ENCODE measurements around the gene RABEP2.
"Not testable (repeated sequence)": the region's sequence is repeated elsewhere in the genome, so short reads cannot be mapped to it uniquely, and the experiment has no call there.

The RABEP2 gene, protein sequence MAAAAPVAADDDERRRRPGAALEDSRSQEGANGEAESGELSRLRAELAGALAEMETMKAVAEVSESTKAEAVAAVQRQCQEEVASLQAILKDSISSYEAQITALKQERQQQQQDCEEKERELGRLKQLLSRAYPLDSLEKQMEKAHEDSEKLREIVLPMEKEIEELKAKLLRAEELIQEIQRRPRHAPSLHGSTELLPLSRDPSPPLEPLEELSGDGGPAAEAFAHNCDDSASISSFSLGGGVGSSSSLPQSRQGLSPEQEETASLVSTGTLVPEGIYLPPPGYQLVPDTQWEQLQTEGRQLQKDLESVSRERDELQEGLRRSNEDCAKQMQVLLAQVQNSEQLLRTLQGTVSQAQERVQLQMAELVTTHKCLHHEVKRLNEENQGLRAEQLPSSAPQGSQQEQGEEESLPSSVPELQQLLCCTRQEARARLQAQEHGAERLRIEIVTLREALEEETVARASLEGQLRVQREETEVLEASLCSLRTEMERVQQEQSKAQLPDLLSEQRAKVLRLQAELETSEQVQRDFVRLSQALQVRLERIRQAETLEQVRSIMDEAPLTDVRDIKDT

DNA sequence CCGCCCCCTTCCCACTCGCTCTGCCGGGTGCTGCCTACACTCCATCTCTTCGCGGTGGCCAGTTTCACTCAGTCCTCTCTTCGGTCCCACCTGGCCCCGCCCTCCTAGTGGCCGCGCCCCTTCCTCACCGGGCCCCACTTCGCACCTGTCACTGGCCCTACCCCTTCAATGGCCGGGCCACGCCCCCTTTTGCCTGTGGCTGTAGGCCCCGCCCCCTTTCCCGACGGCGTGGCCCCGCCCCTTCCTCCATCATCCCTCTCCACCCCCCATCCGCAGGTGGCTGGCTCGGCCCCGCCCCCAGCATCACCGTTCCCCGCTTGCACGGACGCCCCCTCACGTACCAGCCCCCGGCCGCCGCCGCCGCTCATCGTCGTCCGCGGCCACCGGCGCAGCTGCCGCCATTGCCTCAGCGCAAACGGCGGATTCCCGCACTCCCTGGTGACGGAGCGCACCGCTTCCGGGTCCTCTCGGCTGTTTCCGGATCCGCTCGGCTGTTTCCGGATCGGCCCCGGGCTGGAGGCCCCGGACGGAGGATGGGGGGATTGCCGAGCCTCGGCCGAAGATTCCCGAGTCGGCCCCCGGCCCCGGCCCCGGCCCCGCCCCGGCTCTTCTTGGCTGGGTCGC, at the start of gene RABEP2:
RABEP2 (minus strand) TSS at position 477 of the 624 bp plus-strand sequence; CDS start at position 402, 75 bp downstream.
- H3K4me1 ChIP-seq (ENCODE audit: insufficient read depth, low read length), result no peaks in the 10 kb centered on the region
- H2AFZ ChIP-seq (ENCODE audit: low read depth, low read length), result peak within 1 kb of the TSS; percentile 97
- H3K4me3 ChIP-seq (ENCODE audit: low read length), result peak within 1 kb of the TSS; percentile 57
- H3K36me3 ChIP-seq (ENCODE audit: insufficient read depth, low read length), result peaks cover 3% of the 10 kb centered on the region
- H3K27me3 ChIP-seq (ENCODE audit: insufficient read depth, low read length), result no peaks in the 10 kb centered on the region
- no peaks in the 10 kb centered on the region for H3K9me3 ChIP-seq (ENCODE audit: low read length)

DNA sequence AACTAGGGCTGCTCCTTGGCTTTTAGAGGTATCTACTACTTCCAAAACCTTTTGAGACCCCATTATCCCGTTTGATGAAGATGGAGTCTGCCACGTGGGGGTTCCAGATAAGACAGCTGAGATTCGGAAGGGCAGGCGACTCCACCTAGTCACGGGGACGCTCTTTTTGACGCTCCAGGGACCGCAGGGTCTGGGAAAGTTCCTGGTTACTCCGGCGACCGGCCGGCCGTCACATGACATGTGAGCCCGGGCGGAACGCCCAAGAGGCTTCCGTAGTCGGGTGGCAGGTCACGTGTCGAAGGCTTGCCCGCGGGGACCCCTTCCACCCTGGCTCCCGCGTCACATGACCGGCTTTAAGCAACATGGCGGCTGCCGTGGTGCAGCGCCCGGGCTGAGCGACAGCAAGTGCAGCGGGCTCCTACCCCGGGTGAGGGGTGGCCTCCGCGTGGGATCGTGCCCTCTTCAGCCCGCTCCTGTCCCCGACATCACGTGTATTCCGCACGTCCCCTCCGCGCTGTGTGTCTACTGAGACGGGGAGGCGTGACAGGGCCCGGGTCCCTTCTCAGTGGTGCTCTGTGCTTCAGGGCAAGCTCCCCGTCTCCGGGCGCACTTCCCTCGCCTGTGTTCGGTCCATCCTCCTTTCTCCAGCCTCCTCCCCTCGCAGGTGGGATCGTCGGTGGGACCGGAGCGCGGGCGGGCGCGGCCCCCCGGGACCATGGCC, 49.6 kb upstream of the RABEP2 start, which contains the start of gene SPNS1:
SPNS1 (plus strand) TSS at position 342 of the 721 bp plus-strand sequence; CDS start at position 716, 374 bp downstream.
- Histone ChIP-seq H3K27me3 (ENCODE audit: insufficient read depth, low read length) (no peaks in the 10 kb centered on the region), H3K4me3 (ENCODE audit: low read length) (peak within 1 kb of the TSS; percentile 82), H3K4me1 (ENCODE audit: insufficient read depth, low read length) (peaks cover 9% of the 10 kb centered on the region), H3K36me3 (ENCODE audit: insufficient read depth, low read length) (peaks cover 13% of the 10 kb centered on the region), H2AFZ (ENCODE audit: low read depth, low read length) (peak within 1 kb of the TSS; percentile 58), H3K9me3 (ENCODE audit: low read length) (no peaks in the 10 kb centered on the region)

DNA sequence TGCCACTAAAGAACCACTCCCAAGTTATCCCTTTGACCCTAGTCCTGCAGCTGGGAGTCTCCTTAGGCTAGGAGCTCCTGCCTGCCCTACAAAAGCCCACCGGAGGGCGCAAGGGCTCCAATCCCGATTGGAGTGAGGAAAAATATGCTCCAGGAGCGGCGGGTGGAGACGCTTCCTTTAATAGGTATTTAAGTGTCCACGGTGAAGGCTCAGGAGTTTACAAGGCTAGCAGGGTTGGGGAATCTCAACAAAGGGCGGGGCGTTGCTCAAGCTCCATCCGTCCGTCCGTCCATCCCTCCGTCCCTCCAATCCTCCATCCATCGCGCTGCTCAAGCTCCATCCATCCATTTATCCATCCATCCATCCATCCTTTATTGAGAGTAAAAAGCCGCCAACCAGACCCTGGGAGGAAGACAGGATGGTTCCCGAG, 49.0 kb upstream of the RABEP2 start:
- peak overlapping the region; percentile 82 for H3K4me3 ChIP-seq (ENCODE audit: low read length)
- H2AFZ ChIP-seq (ENCODE audit: low read depth, low read length), result peak overlapping the region; percentile 58
- peaks cover 9% of the 10 kb centered on the region for H3K36me3 ChIP-seq (ENCODE audit: insufficient read depth, low read length)
- H3K9me3 ChIP-seq (ENCODE audit: low read length), result no peaks in the 10 kb centered on the region
- H3K4me1 ChIP-seq (ENCODE audit: insufficient read depth, low read length), result peaks cover 9% of the 10 kb centered on the region
- no peaks in the 10 kb centered on the region for H3K27me3 ChIP-seq (ENCODE audit: insufficient read depth, low read length)

DNA sequence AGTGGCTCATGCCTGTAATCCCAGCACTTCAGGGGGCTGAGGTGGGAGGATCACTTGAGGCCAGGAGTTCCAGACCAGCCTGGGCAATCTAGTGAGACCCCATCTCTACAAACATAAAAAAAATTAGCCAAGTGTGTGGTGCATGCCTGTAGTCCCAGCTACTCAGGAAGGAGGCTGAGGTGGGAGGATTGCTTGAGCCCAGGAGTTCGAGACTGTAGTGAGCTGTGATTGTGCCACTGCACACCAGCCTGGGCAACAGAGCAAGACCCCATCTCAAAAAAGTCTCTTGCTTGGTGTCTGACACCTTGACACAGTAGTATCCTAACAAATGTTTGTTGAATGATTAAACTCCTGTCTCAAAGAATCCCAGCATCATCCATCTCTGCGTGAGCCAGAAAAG, 44.7 kb upstream of the RABEP2 start:
- H3K27me3 ChIP-seq (ENCODE audit: insufficient read depth, low read length); H3K4me1 ChIP-seq (ENCODE audit: insufficient read depth, low read length); H2AFZ ChIP-seq (ENCODE audit: low read depth, low read length); H3K36me3 ChIP-seq (ENCODE audit: insufficient read depth, low read length); H3K4me3 ChIP-seq (ENCODE audit: low read length); H3K9me3 ChIP-seq (ENCODE audit: low read length): not testable (repeated sequence)

DNA sequence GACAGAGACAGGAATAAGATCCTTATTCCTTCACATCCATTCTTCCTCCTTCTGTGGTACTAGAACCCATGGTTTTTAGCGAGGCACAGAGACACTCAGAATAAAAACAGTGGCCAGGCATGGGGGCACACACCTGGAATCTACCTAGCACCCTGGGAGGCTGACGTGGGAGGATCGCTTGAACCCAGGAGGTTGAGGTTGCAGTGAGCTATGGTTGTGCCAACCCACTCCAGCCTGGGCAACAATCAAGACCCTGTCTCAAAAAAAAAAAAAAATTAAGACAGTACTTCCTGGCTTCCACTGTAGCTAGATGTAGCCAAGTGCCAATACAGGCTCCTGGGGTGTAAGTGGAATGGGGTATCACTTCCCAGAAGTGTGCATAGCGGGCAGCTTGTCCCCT, 42.1 kb upstream of the RABEP2 start:
- Histone ChIP-seq H2AFZ (ENCODE audit: low read depth, low read length) (no peak overlapping the region), H3K36me3 (ENCODE audit: insufficient read depth, low read length) (peaks cover 25% of the 10 kb centered on the region), H3K27me3 (ENCODE audit: insufficient read depth, low read length) (no peaks in the 10 kb centered on the region), H3K4me1 (ENCODE audit: insufficient read depth, low read length) (no peaks in the 10 kb centered on the region), H3K4me3 (ENCODE audit: low read length) (no peak overlapping the region), H3K9me3 (ENCODE audit: low read length) (no peaks in the 10 kb centered on the region)

DNA sequence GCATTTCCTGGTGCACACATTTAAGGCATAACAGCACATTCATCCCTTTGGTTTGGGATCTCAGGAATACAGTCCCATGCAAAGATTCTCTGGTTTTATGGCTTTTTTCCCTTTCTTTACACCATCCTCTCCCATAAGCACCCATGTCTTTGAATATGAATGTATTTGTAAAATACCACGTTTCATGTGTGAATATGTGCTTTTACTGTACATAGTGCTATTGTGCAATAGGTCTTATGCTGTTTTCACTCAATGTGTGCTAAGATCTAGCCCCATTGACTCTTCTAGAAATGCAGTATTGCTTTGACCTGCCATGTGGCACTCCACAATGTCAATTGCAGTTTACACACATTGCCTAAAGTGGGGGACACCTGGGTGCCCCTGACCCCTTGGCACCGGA, 39.5 kb upstream of the RABEP2 start:
- no peaks in the 10 kb centered on the region for H3K9me3 ChIP-seq (ENCODE audit: low read length)
- peaks cover 37% of the 10 kb centered on the region for H3K36me3 ChIP-seq (ENCODE audit: insufficient read depth, low read length)
- no peak overlapping the region for H2AFZ ChIP-seq (ENCODE audit: low read depth, low read length)
- no peaks in the 10 kb centered on the region for H3K4me1 ChIP-seq (ENCODE audit: insufficient read depth, low read length)
- H3K4me3 ChIP-seq (ENCODE audit: low read length), result no peak overlapping the region
- no peaks in the 10 kb centered on the region for H3K27me3 ChIP-seq (ENCODE audit: insufficient read depth, low read length)

DNA sequence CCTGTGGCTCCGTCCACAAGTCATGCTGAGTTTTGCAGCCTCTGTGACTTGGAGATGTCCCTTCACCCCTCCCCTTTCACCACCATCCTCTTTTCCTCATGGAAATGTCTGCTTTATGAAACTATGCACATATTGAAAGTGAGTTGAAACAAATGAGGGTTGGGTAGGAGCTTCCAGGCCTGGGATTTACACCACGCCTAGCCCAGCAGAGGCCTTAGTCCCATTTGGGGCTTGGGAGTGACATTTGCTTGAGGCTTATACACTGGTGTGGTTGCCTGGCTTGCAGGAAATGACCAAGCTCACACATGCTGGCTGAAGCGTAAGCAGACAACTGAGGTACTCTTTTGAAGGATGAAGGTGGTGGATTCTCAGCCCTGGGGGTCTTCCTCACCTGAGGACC, 39.0 kb upstream of the RABEP2 start:
- Histone ChIP-seq H3K36me3 (ENCODE audit: insufficient read depth, low read length) (peaks cover 40% of the 10 kb centered on the region), H3K4me3 (ENCODE audit: low read length) (no peak overlapping the region), H3K4me1 (ENCODE audit: insufficient read depth, low read length) (no peaks in the 10 kb centered on the region), H3K9me3 (ENCODE audit: low read length) (no peaks in the 10 kb centered on the region), H3K27me3 (ENCODE audit: insufficient read depth, low read length) (no peaks in the 10 kb centered on the region), H2AFZ (ENCODE audit: low read depth, low read length) (no peak overlapping the region)

DNA sequence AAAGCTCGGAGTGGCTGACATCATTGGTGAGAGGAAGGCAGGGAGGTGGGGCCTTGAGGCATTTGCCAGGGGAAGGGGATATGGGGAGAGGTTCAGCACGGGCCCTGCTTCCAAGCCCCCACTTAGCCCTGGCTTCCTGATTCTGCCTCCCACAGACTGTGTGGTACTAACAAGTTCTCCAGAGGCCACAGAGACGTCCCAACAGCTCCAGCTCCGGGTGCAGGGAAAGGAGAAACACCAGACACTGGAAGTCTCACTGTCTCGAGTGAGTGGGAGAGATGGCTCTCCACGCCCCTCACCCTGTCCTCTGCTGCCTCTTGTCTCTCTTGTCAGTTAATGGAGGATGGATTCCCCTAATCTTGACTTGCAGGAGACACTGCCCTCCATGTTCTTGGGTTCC, 33.8 kb upstream of the RABEP2 start:
- peaks cover 68% of the 10 kb centered on the region for H3K36me3 ChIP-seq (ENCODE audit: insufficient read depth, low read length)
- H3K4me1 ChIP-seq (ENCODE audit: insufficient read depth, low read length), result no peaks in the 10 kb centered on the region
- H3K27me3 ChIP-seq (ENCODE audit: insufficient read depth, low read length), result no peaks in the 10 kb centered on the region
- no peaks in the 10 kb centered on the region for H3K9me3 ChIP-seq (ENCODE audit: low read length)
- no peak overlapping the region for H3K4me3 ChIP-seq (ENCODE audit: low read length)
- no peak overlapping the region for H2AFZ ChIP-seq (ENCODE audit: low read depth, low read length)

DNA sequence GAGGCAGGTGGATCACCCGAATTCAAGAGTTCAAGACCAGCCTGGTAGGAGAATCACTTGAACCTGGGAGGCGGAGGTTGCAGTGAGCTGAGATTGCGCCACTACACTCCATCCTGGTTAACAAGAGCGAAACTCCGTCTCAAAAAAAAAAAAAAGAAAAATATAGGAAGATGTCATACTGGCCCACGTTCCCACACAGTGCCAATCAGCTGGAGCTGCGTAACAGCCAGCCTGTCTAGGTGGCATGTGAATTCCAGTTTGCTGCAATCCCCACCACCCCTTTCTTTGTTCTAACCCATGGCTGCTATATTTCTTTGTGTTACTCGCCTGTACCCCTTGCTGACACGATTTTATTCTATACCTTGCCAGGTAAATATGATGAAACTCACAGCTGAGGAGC, 33.2 kb upstream of the RABEP2 start:
- Histone ChIP-seq H3K4me3 (ENCODE audit: low read length) (no peak overlapping the region), H3K36me3 (ENCODE audit: insufficient read depth, low read length) (peaks cover 67% of the 10 kb centered on the region), H3K4me1 (ENCODE audit: insufficient read depth, low read length) (no peaks in the 10 kb centered on the region)

DNA sequence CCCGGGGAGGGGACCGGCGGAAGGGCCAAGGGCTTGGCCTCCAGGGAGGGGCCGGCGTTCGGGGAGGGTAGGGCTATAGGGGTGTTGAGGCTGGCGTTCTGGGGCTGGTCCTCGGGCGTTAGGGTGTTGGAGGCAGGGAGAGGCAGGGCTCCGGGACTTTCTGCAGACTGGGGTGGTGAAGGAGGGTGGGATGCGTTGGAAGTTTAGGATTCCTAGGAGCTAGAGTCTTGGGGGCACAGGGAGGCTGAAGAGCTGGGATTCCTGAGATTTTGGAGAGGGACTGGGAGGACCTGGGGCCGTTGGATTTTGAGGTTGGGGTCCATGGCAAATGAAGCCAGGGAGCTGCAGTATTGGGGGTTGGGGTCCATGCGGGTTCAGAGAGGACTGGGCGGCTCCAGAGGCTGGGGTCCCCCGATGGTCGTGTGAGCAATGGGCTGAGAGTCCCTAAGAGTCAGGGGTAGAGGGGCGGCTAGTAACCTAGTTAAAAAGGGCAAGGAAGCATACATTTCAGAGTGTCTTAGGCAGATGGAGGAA, 26.4 kb upstream of the RABEP2 start:
- H3K4me3 ChIP-seq (ENCODE audit: low read length), result peak overlapping the region; percentile 97
- H3K4me1 ChIP-seq (ENCODE audit: insufficient read depth, low read length), result peaks cover 12% of the 10 kb centered on the region
- no peaks in the 10 kb centered on the region for H3K27me3 ChIP-seq (ENCODE audit: insufficient read depth, low read length)
- peak overlapping the region; percentile 64 for H2AFZ ChIP-seq (ENCODE audit: low read depth, low read length)
- no peaks in the 10 kb centered on the region for H3K9me3 ChIP-seq (ENCODE audit: low read length)
- H3K36me3 ChIP-seq (ENCODE audit: insufficient read depth, low read length), result peaks cover 28% of the 10 kb centered on the region

More for the DNA sequence above, 33.2 kb upstream of the RABEP2 start:
- no peaks in the 10 kb centered on the region for H3K9me3 ChIP-seq (ENCODE audit: low read length)
- no peak overlapping the region for H2AFZ ChIP-seq (ENCODE audit: low read depth, low read length)
- no peaks in the 10 kb centered on the region for H3K27me3 ChIP-seq (ENCODE audit: insufficient read depth, low read length)

DNA sequence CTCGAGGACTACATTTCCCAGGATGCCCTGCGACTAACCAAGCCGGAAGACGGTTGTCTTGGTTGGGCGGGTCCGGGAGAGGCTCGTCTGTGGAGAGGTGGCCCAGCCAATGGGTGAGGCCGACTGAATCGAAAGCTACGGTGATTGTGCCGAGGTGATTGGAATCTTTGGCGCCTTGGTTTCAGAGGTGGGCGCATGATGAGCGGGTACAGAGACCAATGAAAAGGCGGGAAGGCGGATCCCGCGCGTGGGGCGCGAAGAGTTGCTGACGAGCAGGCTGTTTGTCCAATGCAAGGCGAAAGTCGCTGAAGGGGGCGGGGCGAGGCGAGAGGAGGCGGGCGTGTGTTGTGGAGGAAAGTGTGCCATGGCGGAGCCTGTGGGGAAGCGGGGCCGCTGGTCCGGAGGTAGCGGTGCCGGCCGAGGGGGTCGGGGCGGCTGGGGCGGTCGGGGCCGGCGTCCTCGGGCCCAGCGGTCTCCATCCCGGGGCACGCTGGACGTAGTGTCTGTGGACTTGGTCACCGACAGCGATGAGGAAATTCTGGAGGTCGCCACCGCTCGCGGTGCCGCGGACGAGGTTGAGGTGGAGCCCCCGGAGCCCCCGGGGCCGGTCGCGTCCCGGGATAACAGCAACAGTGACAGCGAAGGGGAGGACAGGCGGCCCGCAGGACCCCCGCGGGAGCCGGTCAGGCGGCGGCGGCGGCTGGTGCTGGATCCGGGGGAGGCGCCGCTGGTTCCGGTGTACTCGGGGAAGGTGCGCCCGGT, 25.8 kb upstream of the RABEP2 start, which contains the start of gene NFATC2IP:
NFATC2IP (plus strand) TSS at position 290 of the 762 bp plus-strand sequence; CDS start at position 365, 75 bp downstream.
- peak within 1 kb of the TSS; percentile 64 for H2AFZ ChIP-seq (ENCODE audit: low read depth, low read length)
- H3K4me3 ChIP-seq (ENCODE audit: low read length), result peak within 1 kb of the TSS; percentile 97
- peaks cover 13% of the 10 kb centered on the region for H3K4me1 ChIP-seq (ENCODE audit: insufficient read depth, low read length)
- peaks cover 23% of the 10 kb centered on the region for H3K36me3 ChIP-seq (ENCODE audit: insufficient read depth, low read length)
- H3K27me3 ChIP-seq (ENCODE audit: insufficient read depth, low read length), result no peaks in the 10 kb centered on the region
- H3K9me3 ChIP-seq (ENCODE audit: low read length), result no peaks in the 10 kb centered on the region

DNA sequence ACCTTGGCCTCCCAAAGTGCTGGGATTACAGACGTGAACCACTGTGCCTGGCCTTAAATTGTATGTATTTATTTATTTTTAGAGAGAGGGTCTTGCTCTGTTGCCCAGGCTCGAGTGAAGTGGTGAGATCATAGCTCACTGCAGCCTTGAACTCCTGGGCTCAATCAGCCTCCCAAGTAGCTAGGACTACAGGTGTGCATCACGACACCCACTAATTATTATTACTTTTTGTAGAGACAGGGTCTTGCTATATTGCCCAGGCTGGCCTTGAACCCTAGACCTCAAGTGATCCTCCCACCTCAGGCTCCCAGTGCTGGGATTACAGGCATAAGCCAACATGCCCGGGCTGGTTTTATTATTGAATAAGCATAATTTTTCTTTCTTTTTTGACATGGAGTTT, 21.6 kb upstream of the RABEP2 start:
- Histone ChIP-seq H3K4me1 (ENCODE audit: insufficient read depth, low read length) (peaks cover 9% of the 10 kb centered on the region), H3K27me3 (ENCODE audit: insufficient read depth, low read length) (no peaks in the 10 kb centered on the region), H3K9me3 (ENCODE audit: low read length) (no peaks in the 10 kb centered on the region), H3K4me3 (ENCODE audit: low read length) (no peak overlapping the region), H2AFZ (ENCODE audit: low read depth, low read length) (no peak overlapping the region), H3K36me3 (ENCODE audit: insufficient read depth, low read length) (no peaks in the 10 kb centered on the region)

Data from neuron (in vitro differentiated cells).